SK-N-SH (cell line): Measurements from ENCODE around the gene ATRAID. TPM values are rescaled to one million over a fixed set of nuclear protein-coding genes. Genes with fewer than 3 reads are reported as not detected.

Source experiments
- CTCF ChIA-PET: fragments of 300-600, 350-600 bp; formaldehyde crosslinking; extraction: SDS; loops from one replicate; lab custom pipeline; 2021; lab: Yijun Ruan, JAX
- POLR2A ChIA-PET: fragments of 350-600 bp; sonication (Branson Sonifier 250); formaldehyde crosslinking; extraction: SDS; loops from one replicate; lab custom pipeline; 2020; ENCODE audit warnings: antibody characterized with exemption, inconsistent platforms; lab: Yijun Ruan, JAX
- DNase-seq: peaks from one replicate; pipeline ENCODE4 v3.0.0; 2012
- H2AFZ ChIP-seq: fragments of 200-600 bp; sonication (generic); 2 replicates; pipeline ENCODE4 v1.8.1; 2016; ENCODE audit warnings: antibody characterized with exemption, mild to moderate bottlenecking, low read depth
- H3F3A ChIP-seq: fragments of 200-600 bp; sonication (generic); replicated peaks from 2 replicates; pipeline ENCODE3; 2016; ENCODE audit warnings: antibody characterized with exemption, mild to moderate bottlenecking; ENCODE audit not compliant: insufficient read depth
- H3K27ac ChIP-seq, 2 experiments: fragments of 200-500 bp in 1 of 2; fragments of 200-600 bp in 1 of 2; sonication (Bioruptor generic) in 1 of 2; sonication (generic), shearing (Covaris generic) in 1 of 2; 2 replicates each; pipeline versions ENCODE4 v1.5.1 to v1.6.1; 2014 to 2016; ENCODE audit warnings: low read depth in 2 of 2, inconsistent platforms in 1 of 2, low read length in 1 of 2, mild to moderate bottlenecking in 1 of 2, mixed read lengths in 1 of 2
- H3K27me3 ChIP-seq: fragments of 200-600 bp; sonication (generic), shearing (Covaris generic); 2 replicates; pipeline ENCODE4 v1.6.1; 2016; ENCODE audit warnings: mixed run types; ENCODE audit not compliant: insufficient read depth
- H3K36me3 ChIP-seq, 2 experiments: fragments of 200-500 bp in 1 of 2; fragments of 200-600 bp in 1 of 2; sonication (Bioruptor generic) in 1 of 2; sonication (generic) in 1 of 2; replicated peaks in 1 of 2; 2 replicates each; pipeline versions ENCODE3 to v1.5.1; 2014 to 2016; ENCODE audit warnings: low read length in 1 of 2, mild to moderate bottlenecking in 1 of 2; ENCODE audit not compliant: insufficient read depth in 2 of 2, control insufficient read depth in 1 of 2
- H3K4me1 ChIP-seq, 2 experiments: fragments of 200-500 bp in 1 of 2; fragments of 200-600 bp in 1 of 2; sonication (Bioruptor generic) in 1 of 2; sonication (generic), shearing (Covaris generic) in 1 of 2; 2 replicates each; pipeline versions ENCODE4 v1.5.1 to v1.6.1; 2014 to 2016; ENCODE audit warnings: low read depth in 1 of 2, low read length in 1 of 2, mixed run types in 1 of 2; ENCODE audit not compliant: insufficient read depth in 2 of 2, control insufficient read depth in 1 of 2
- H3K4me2 ChIP-seq: fragments of 200-600 bp; sonication (generic), shearing (Covaris generic); 2 replicates; pipeline ENCODE4 v1.6.1; 2017; ENCODE audit warnings: mixed run types
- H3K4me3 ChIP-seq, 2 experiments: fragments of 200-500 bp in 1 of 2; fragments of 200-600 bp in 1 of 2; sonication (Bioruptor generic) in 1 of 2; sonication (generic), shearing (Covaris generic) in 1 of 2; 2 replicates each; pipeline versions ENCODE4 v1.5.1 to v1.8.1; 2014 to 2016; ENCODE audit warnings: low read depth in 2 of 2, inconsistent platforms in 1 of 2, low read length in 1 of 2, mild to moderate bottlenecking in 1 of 2, mixed read lengths in 1 of 2, moderate library complexity in 1 of 2
- H3K79me2 ChIP-seq: fragments of 200-600 bp; sonication (generic); 2 replicates; pipeline ENCODE4 v1.8.1; 2017; ENCODE audit warnings: mild to moderate bottlenecking; ENCODE audit not compliant: insufficient read depth
- H3K9ac ChIP-seq: fragments of 200-600 bp; sonication (generic); 2 replicates; pipeline ENCODE4 v1.6.1; 2017; ENCODE audit warnings: mixed run types
- H3K9me2 ChIP-seq: fragments of 200-600 bp; sonication (generic); 2 replicates; pipeline ENCODE4 v1.6.1; 2017; ENCODE audit warnings: mixed run types
- H3K9me3 ChIP-seq: fragments of 200-600 bp; sonication (generic); 2 replicates; pipeline ENCODE4 v1.6.1; 2017; ENCODE audit warnings: mixed run types, mild to moderate bottlenecking, moderate library complexity
- H4K20me1 ChIP-seq: fragments of 200-600 bp; sonication (generic); 2 replicates; pipeline ENCODE4 v1.6.1; 2017; ENCODE audit warnings: mild to moderate bottlenecking, mixed run types; ENCODE audit not compliant: insufficient read depth
- ELF1 ChIP-seq: IDR thresholded peaks from 2 replicates; pipeline ENCODE4 v1.4.0; 2012
- EZH2phosphoT487 ChIP-seq: fragments of 200-600 bp; sonication (generic); IDR thresholded peaks from 2 replicates; pipeline ENCODE4 v1.6.1; 2017; ENCODE audit warnings: low read depth, mixed run types, mild to moderate bottlenecking, antibody characterized with exemption, moderate library complexity, borderline replicate concordance
- FOXJ3 ChIP-seq: sonication (generic); formaldehyde crosslinking; IDR thresholded peaks from 2 replicates; pipeline ENCODE4 v1.5.1; 2020; ENCODE audit warnings: mild to moderate bottlenecking, missing genetic modification reagents
- FOXM1 ChIP-seq: IDR thresholded peaks from 2 replicates; pipeline ENCODE4 v1.4.0; 2012; ENCODE audit warnings: low read depth, mild to moderate bottlenecking
- GATA2 ChIP-seq: sonication (generic); formaldehyde crosslinking; IDR thresholded peaks from 2 replicates; pipeline ENCODE4 v1.5.0; 2020; ENCODE audit warnings: mild to moderate bottlenecking, missing genetic modification reagents
- JUND ChIP-seq: IDR thresholded peaks from 2 replicates; pipeline ENCODE4 v1.4.0; 2012
- MEF2A ChIP-seq: IDR thresholded peaks from 2 replicates; pipeline ENCODE4 v1.4.0; 2012; ENCODE audit warnings: low read depth, borderline replicate concordance
- MXI1 ChIP-seq: IDR thresholded peaks from 2 replicates; pipeline ENCODE4 v1.6.1; 2012; ENCODE audit warnings: mild to moderate bottlenecking, low read depth, low read length, improper control_type of control experiment
- POLR2AphosphoS5 ChIP-seq: IDR thresholded peaks from 2 replicates; pipeline ENCODE4 v1.6.1; 2012; ENCODE audit warnings: low read depth, low read length
- RAD21 ChIP-seq: IDR thresholded peaks from 2 replicates; pipeline ENCODE4 v1.6.1; 2012; ENCODE audit warnings: mild to moderate bottlenecking, low read length
- RCOR1 ChIP-seq: fragments of 150-350 bp; IDR thresholded peaks from 2 replicates; pipeline ENCODE4 v1.6.1; 2017; ENCODE audit warnings: antibody characterized with exemption, low read length
- RFX5 ChIP-seq: IDR thresholded peaks from 2 replicates; pipeline ENCODE4 v1.6.1; 2012; ENCODE audit warnings: mild to moderate bottlenecking, improper control_type of control experiment, low read length
- SIN3A ChIP-seq: IDR thresholded peaks from 2 replicates; pipeline ENCODE4 v1.6.1; 2012; ENCODE audit warnings: low read depth, mild to moderate bottlenecking, low read length, moderate library complexity, borderline replicate concordance
- SMC3 ChIP-seq: IDR thresholded peaks from 2 replicates; pipeline ENCODE4 v1.6.1; 2012; ENCODE audit warnings: low read depth, low read length, improper control_type of control experiment
- TCF12 ChIP-seq: IDR thresholded peaks from 2 replicates; pipeline ENCODE4 v1.4.0; 2012
- YY1 ChIP-seq: IDR thresholded peaks from 2 replicates; pipeline ENCODE4 v1.4.0; 2012; ENCODE audit warnings: low read depth, mild to moderate bottlenecking
- WGBS: methylation state at CpG from one replicate; pipeline ENCODE4 v1.1.6; 2017; ENCODE audit warnings: low lambda C conversion rate; 5-methylcytosine and 5-hydroxymethylcytosine counted together
- polyA plus RNA-seq, 3 experiments: library from polyadenylated mRNA; depleted of rRNA; stranded (reverse); fragments of >200 nt; gene quantifications; 2 replicates each; pipeline ENCODE4 v1.2.3, GENCODE V29; 2012
- TF ChIP-seq, protein P1 (sequence below): IDR thresholded peaks from 2 replicates; pipeline ENCODE4; 2012
- TF ChIP-seq, protein P2 (sequence below): fragments of 150-350 bp; IDR thresholded peaks from 2 replicates; pipeline ENCODE4 v1.6.1; 2017; ENCODE audit warnings: antibody characterized with exemption, low read length, low read depth, borderline replicate concordance
- TF ChIP-seq, protein P3 (sequence below): fragments of 200-600 bp; sonication (generic); IDR thresholded peaks from 2 replicates; pipeline ENCODE4 v1.6.1; 2017; ENCODE audit warnings: antibody characterized with exemption, mild to moderate bottlenecking, moderate library complexity
- TF ChIP-seq, protein P4 (sequence below): fragments of 150-350 bp; IDR thresholded peaks from 2 replicates; pipeline ENCODE4 v1.6.1; 2016; ENCODE audit warnings: mild to moderate bottlenecking, low read depth, low read length

ATRAID gene
- polyA plus RNA-seq, 1 of the 3 experiments (the other 2 are of a cell fraction) = 289 TPM

DNA sequence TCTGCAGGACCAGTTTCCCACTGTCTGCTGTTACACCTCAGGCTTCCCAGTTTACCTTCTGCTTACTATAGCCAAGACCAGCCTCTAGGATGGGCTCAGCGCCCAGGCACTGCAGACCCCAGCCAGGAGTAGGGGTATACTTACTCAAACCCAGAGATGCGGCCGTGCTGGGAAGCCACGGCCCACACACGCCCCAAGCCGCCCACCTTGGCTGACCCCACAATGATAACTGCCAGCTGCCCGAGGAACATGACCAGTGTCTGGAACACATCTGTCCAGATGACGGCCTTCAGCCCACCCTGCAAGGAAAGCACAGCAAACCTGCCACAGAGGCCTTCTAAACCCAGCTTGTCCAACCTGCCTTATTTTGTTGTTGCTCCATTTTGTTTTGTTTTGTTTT is 6.6 kb upstream of the ATRAID start:
- H2AFZ ChIP-seq = no peak overlapping the region
- H3K4me3 ChIP-seq = no peak overlapping the region
- H4K20me1 ChIP-seq = no peaks in the 10 kb centered on the region
- no peak overlapping the region for H3K4me2 ChIP-seq
- no peak overlapping the region for H3K27ac ChIP-seq
- H3K9ac ChIP-seq = no peak overlapping the region
- no peaks in the 10 kb centered on the region for H3K9me3 ChIP-seq
- no peaks in the 10 kb centered on the region for H3F3A ChIP-seq
- H3K36me3 ChIP-seq = peaks cover 21 to 93% of the 10 kb centered on the region in 2 experiments
- H3K27me3 ChIP-seq = no peaks in the 10 kb centered on the region
- no peaks in the 10 kb centered on the region for H3K79me2 ChIP-seq
- no peak for DNase-seq
- 90% methylated on average over 8 of the region's 8 CpGs for WGBS
- H3K9me2 ChIP-seq = no peaks in the 10 kb centered on the region
- TF ChIP-seq, protein P1, sequence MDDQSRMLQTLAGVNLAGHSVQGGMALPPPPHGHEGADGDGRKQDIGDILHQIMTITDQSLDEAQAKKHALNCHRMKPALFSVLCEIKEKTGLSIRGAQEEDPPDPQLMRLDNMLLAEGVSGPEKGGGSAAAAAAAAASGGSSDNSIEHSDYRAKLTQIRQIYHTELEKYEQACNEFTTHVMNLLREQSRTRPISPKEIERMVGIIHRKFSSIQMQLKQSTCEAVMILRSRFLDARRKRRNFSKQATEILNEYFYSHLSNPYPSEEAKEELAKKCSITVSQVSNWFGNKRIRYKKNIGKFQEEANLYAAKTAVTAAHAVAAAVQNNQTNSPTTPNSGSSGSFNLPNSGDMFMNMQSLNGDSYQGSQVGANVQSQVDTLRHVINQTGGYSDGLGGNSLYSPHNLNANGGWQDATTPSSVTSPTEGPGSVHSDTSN = no peak
- TF ChIP-seq GATA2 (CRISPR knock-in tag) (no peak), FOXJ3 (CRISPR knock-in tag) (no peak), MXI1 (no peak), FOXM1 (no peak), MEF2A (no peak)
- TF ChIP-seq, protein P2, sequence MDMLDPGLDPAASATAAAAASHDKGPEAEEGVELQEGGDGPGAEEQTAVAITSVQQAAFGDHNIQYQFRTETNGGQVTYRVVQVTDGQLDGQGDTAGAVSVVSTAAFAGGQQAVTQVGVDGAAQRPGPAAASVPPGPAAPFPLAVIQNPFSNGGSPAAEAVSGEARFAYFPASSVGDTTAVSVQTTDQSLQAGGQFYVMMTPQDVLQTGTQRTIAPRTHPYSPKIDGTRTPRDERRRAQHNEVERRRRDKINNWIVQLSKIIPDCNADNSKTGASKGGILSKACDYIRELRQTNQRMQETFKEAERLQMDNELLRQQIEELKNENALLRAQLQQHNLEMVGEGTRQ = no peak
- ChIA-PET POLR2A (no interaction called here), CTCF (interaction anchor here (1.0 to 4.4 kb wide), 3 partner anchors 13 to 106 kb away, joined by 3 to 25 read pairs (median 4); no protein-coding TSS in a partner anchor)
- peaks cover 0 to 5% of the 10 kb centered on the region in 2 experiments; a peak in 1 of 4 replicates for H3K4me1 ChIP-seq

DNA sequence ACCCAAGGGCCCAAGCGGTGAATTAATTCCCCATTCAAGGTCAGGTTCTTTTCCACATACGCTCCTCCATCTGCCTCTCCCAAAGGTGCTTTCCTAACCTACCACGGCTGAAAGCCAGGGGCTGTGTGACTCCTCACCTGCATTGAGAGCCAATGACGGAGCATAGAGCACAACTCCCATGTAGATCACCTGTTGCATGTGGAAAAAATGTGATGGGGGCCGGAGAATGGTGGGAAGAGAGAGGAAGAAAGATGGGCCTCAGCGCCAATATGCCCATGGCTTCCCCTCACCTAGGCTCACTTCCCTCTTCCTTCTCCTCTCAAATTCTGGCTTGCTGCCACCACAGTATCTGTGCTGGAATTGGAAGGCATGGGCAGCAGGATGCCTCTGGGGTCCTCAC is 5.5 kb upstream of the ATRAID start:
- H3K27ac ChIP-seq = no peak overlapping the region
- no peaks in the 10 kb centered on the region for H3K27me3 ChIP-seq

More for the DNA sequence above, 5.5 kb upstream of the ATRAID start:
- POLR2A ChIA-PET = no interaction called here
- CTCF ChIA-PET = interaction anchor here (1.3 to 4.4 kb wide), 2 partner anchors 14 to 37 kb away, joined by 4 to 25 read pairs; no protein-coding TSS in a partner anchor
- H2AFZ ChIP-seq = no peak overlapping the region
- TF ChIP-seq RAD21 (no peak), SMC3 (no peak), JUND (no peak), RFX5 (no peak), SIN3A (no peak), EZH2phosphoT487 (no peak), RCOR1 (no peak), YY1 (no peak), TCF12 (no peak), ELF1 (no peak), GATA2 (CRISPR knock-in tag) (no peak), FOXM1 (no peak), POLR2AphosphoS5 (no peak)
- TF ChIP-seq, protein P3, sequence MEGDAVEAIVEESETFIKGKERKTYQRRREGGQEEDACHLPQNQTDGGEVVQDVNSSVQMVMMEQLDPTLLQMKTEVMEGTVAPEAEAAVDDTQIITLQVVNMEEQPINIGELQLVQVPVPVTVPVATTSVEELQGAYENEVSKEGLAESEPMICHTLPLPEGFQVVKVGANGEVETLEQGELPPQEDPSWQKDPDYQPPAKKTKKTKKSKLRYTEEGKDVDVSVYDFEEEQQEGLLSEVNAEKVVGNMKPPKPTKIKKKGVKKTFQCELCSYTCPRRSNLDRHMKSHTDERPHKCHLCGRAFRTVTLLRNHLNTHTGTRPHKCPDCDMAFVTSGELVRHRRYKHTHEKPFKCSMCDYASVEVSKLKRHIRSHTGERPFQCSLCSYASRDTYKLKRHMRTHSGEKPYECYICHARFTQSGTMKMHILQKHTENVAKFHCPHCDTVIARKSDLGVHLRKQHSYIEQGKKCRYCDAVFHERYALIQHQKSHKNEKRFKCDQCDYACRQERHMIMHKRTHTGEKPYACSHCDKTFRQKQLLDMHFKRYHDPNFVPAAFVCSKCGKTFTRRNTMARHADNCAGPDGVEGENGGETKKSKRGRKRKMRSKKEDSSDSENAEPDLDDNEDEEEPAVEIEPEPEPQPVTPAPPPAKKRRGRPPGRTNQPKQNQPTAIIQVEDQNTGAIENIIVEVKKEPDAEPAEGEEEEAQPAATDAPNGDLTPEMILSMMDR = no peak
- TF ChIP-seq, protein P1 = no peak
- TF ChIP-seq, protein P2 = no peak
- TF ChIP-seq, protein P4, sequence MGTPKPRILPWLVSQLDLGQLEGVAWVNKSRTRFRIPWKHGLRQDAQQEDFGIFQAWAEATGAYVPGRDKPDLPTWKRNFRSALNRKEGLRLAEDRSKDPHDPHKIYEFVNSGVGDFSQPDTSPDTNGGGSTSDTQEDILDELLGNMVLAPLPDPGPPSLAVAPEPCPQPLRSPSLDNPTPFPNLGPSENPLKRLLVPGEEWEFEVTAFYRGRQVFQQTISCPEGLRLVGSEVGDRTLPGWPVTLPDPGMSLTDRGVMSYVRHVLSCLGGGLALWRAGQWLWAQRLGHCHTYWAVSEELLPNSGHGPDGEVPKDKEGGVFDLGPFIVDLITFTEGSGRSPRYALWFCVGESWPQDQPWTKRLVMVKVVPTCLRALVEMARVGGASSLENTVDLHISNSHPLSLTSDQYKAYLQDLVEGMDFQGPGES = no peak
- no peak overlapping the region for H3K9ac ChIP-seq
- no peaks in the 10 kb centered on the region for H4K20me1 ChIP-seq
- H3K4me2 ChIP-seq = no peak overlapping the region
- H3K9me2 ChIP-seq = no peaks in the 10 kb centered on the region
- peaks cover 0 to 10% of the 10 kb centered on the region in 2 experiments; a peak in 1 of 4 replicates for H3K4me1 ChIP-seq
- no peaks in the 10 kb centered on the region for H3F3A ChIP-seq
- no peak for DNase-seq
- peaks cover 21 to 86% of the 10 kb centered on the region in 2 experiments for H3K36me3 ChIP-seq
- WGBS = 97% methylated on average over 6 of the region's 6 CpGs
- peaks cover 4% of the 10 kb centered on the region; the same call in 1 of the 2 replicates for H3K79me2 ChIP-seq
- H3K9me3 ChIP-seq = no peaks in the 10 kb centered on the region
- H3K4me3 ChIP-seq = no peak overlapping the region
